CD8-positive, alpha-beta memory T cell (primary cell): ENCODE measurements around the gene DRG1. TPM values are rescaled to one million over a fixed set of nuclear protein-coding genes. Genes with fewer than 3 reads are reported as not detected.

ENCODE experiments used
- CTCF ChIA-PET: fragments of 350-600 bp; sonication (Branson Sonifier 250); formaldehyde crosslinking; loops from one replicate; lab custom pipeline; 2021; ENCODE audit warnings: antibody characterized with exemption; lab: Charles Lee
- POLR2A ChIA-PET: fragments of 350-600 bp; sonication (Branson Sonifier 250); formaldehyde crosslinking; loops from one replicate; lab custom pipeline; 2021; ENCODE audit warnings: antibody characterized with exemption; lab: Charles Lee
- DNase-seq, 5 donors: peaks; one replicate each; pipeline versions ENCODE4 v3.0.0 to v3.0.0-alpha.2; 2020 to 2022; ENCODE audit warnings: mixed read lengths in 1 of 5
- H3K27ac ChIP-seq: one replicate; pipeline ENCODE4 v1.7.0; 2013; ENCODE audit warnings: low read depth, mild to moderate bottlenecking, low read length, moderate library complexity
- H3K27me3 ChIP-seq: 2 replicates; pipeline ENCODE4 v1.7.0; 2013; ENCODE audit warnings: low read length, mild to moderate bottlenecking; ENCODE audit not compliant: insufficient read depth, poor library complexity, severe bottlenecking
- H3K36me3 ChIP-seq: 2 replicates; pipeline ENCODE4 v1.7.0; 2013; ENCODE audit warnings: mild to moderate bottlenecking, low read length, moderate library complexity; ENCODE audit not compliant: insufficient read depth
- H3K4me1 ChIP-seq: 2 replicates; pipeline ENCODE4 v1.7.0; 2013; ENCODE audit warnings: mild to moderate bottlenecking, low read length, moderate library complexity; ENCODE audit not compliant: insufficient read depth
- H3K4me3 ChIP-seq: 2 replicates; pipeline ENCODE4 v1.7.0; 2013; ENCODE audit warnings: mild to moderate bottlenecking, low read length
- H3K9me3 ChIP-seq: 2 replicates; pipeline ENCODE4 v1.7.0; 2013; ENCODE audit warnings: mild to moderate bottlenecking, low read length
- H3K27ac Mint-ChIP-seq, 8 donors: one replicate each; pipeline ENCODE4 v1.8.0; 2020 to 2021; ENCODE audit warnings: mixed read lengths in 8 of 8, mild to moderate bottlenecking in 6 of 8, inconsistent platforms in 3 of 8, moderate library complexity in 3 of 8
- H3K27me3 Mint-ChIP-seq, 2 donors: one replicate each; pipeline ENCODE4 v1.8.0; 2020 to 2021; ENCODE audit warnings: mixed read lengths in 2 of 2, mild to moderate bottlenecking in 1 of 2, moderate library complexity in 1 of 2
- H3K36me3 Mint-ChIP-seq, 3 donors: one replicate each; pipeline ENCODE4 v1.8.0; 2020 to 2021; ENCODE audit warnings: mixed read lengths in 3 of 3, inconsistent platforms in 1 of 3, mild to moderate bottlenecking in 1 of 3
- H3K4me1 Mint-ChIP-seq, 3 donors: one replicate each; pipeline ENCODE4 v1.8.0; 2020 to 2021; ENCODE audit warnings: mixed read lengths in 3 of 3, inconsistent platforms in 1 of 3, mild to moderate bottlenecking in 1 of 3
- H3K4me3 Mint-ChIP-seq, 7 donors: one replicate each; pipeline ENCODE4 v1.8.0; 2020 to 2021; ENCODE audit warnings: mixed read lengths in 7 of 7, mild to moderate bottlenecking in 6 of 7, moderate library complexity in 4 of 7, inconsistent platforms in 2 of 7
- H3K9me3 Mint-ChIP-seq, 5 donors: one replicate each; pipeline ENCODE4 v1.8.0; 2020 to 2022; ENCODE audit warnings: mixed read lengths in 5 of 5, mild to moderate bottlenecking in 3 of 5, moderate library complexity in 2 of 5, inconsistent platforms in 1 of 5
- polyA plus RNA-seq: library from polyadenylated mRNA; unstranded; fragments of 300-500 nt; fragmentation: Illumina TruSeq; gene quantifications from one replicate; pipeline ENCODE4 v1.2.3, GENCODE V29; 2021
- total RNA-seq, 2 experiments: library from RNA; stranded (reverse); gene quantifications; one replicate each; pipeline ENCODE4 v1.2.3, GENCODE V29; 2021

DRG1 gene
- 100 to 1,000 TPM; 115 to 117 TPM for total RNA-seq
- 70.1 TPM for polyA plus RNA-seq

- peak within 1 kb of the TSS; percentile 74 for H3K4me3 ChIP-seq
- peaks cover 20% of the 10 kb centered on the region for H3K4me1 ChIP-seq
- H3K9me3 Mint-ChIP-seq: peaks cover 0 to under 1% (median 0%) of the 10 kb centered on the region in 5 donors
- H3K27me3 Mint-ChIP-seq: peaks cover 2% of the 10 kb centered on the region in 2 donors
- DNase-seq: peak; percentile 94 to 97 (median 95)
- peaks cover 8% of the 10 kb centered on the region for H3K36me3 ChIP-seq
- H3K36me3 Mint-ChIP-seq: peaks cover under 1 to 38% (median 11%) of the 10 kb centered on the region in 3 donors
- POLR2A ChIA-PET: interaction anchor here (0.6 to 2.1 kb wide), 3 partner anchors 54 to 231 kb away, joined by 4 to 13 read pairs (median 4); partner anchors contain the start of gene PATZ1
- CTCF ChIA-PET: interaction anchor here (1.3 kb wide), 1 partner anchor 51 kb away, joined by 3 read pairs; no protein-coding TSS in a partner anchor
- peak within 1 kb of the TSS; percentile 95 to 99 (median 96) for H3K4me3 Mint-ChIP-seq
- no peaks in the 10 kb centered on the region for H3K9me3 ChIP-seq
- peak within 1 kb of the TSS; percentile 80 for H3K27ac ChIP-seq
- H3K27me3 ChIP-seq: no peaks in the 10 kb centered on the region
- peak within 1 kb of the TSS; percentile 94 to 99 (median 96) for H3K27ac Mint-ChIP-seq
- peaks cover 23 to 32% (median 30%) of the 10 kb centered on the region in 3 donors for H3K4me1 Mint-ChIP-seq
Measured at GRCh38 chr22:31399211-31400022, at the start of gene DRG1. TSS of gene DRG1 (plus strand) at chr22:31399604. CDS start at chr22:31399684, 80 bp downstream.

- Histone ChIP-seq H3K4me1 (peaks cover 5% of the 10 kb centered on the region), H3K9me3 (no peaks in the 10 kb centered on the region), H3K27ac (no peak overlapping the region), H3K36me3 (no peaks in the 10 kb centered on the region), H3K4me3 (no peak overlapping the region), H3K27me3 (no peaks in the 10 kb centered on the region)
- H3K27me3 Mint-ChIP-seq: no peaks in the 10 kb centered on the region
- H3K9me3 Mint-ChIP-seq: no peaks in the 10 kb centered on the region
- H3K36me3 Mint-ChIP-seq: peaks cover 0 to 6% (median 0%) of the 10 kb centered on the region in 3 donors
- CTCF ChIA-PET: no interaction called here
- H3K4me3 Mint-ChIP-seq: peak overlapping the region in 2 of 7 donors; percentile 23 to 74
- POLR2A ChIA-PET: no interaction called here
- H3K4me1 Mint-ChIP-seq: peaks cover 5 to 15% (median 6%) of the 10 kb centered on the region in 3 donors
- no peak for DNase-seq
- H3K27ac Mint-ChIP-seq: peak overlapping the region in 1 of 8 donors; percentile 77
Measured at GRCh38 chr22:31349960-31350359, 49.4 kb upstream of the DRG1 start.

GRCh38 chr22:31350410-31350863 lies 49.0 kb upstream of the DRG1 start:
- H3K27ac ChIP-seq: no peak overlapping the region
- no peak overlapping the region for H3K4me3 ChIP-seq
- no peaks in the 10 kb centered on the region for H3K9me3 Mint-ChIP-seq
- peaks cover 3% of the 10 kb centered on the region for H3K4me1 ChIP-seq
- H3K27me3 ChIP-seq: no peaks in the 10 kb centered on the region
- no peaks in the 10 kb centered on the region for H3K36me3 ChIP-seq
- no peak for DNase-seq
- ChIA-PET POLR2A (no interaction called here), CTCF (no interaction called here)
- H3K27me3 Mint-ChIP-seq: no peaks in the 10 kb centered on the region
- H3K9me3 ChIP-seq: no peaks in the 10 kb centered on the region
- peaks cover 0 to 2% (median 0%) of the 10 kb centered on the region in 3 donors for H3K36me3 Mint-ChIP-seq
- peak overlapping the region in 1 of 7 donors; percentile 74 for H3K4me3 Mint-ChIP-seq
- H3K4me1 Mint-ChIP-seq: peaks cover 4 to 10% (median 4%) of the 10 kb centered on the region in 3 donors
- peak overlapping the region in 1 of 8 donors; percentile 77 for H3K27ac Mint-ChIP-seq

GRCh38 chr22:31354515-31354914 lies 44.9 kb upstream of the DRG1 start:
- ChIA-PET CTCF (no interaction called here), POLR2A (interaction anchor here (0.7 kb wide), 1 partner anchor 273 kb away, joined by 3 read pairs; no protein-coding TSS in a partner anchor)
- Mint-ChIP-seq H3K27ac (no peak overlapping the region), H3K4me1 (no peaks in the 10 kb centered on the region), H3K27me3 (peaks cover 0 to 3% of the 10 kb centered on the region in 2 donors), H3K4me3 (no peak overlapping the region), H3K9me3 (no peaks in the 10 kb centered on the region), H3K36me3 (no peaks in the 10 kb centered on the region)
- H3K36me3 ChIP-seq: no peaks in the 10 kb centered on the region
- H3K4me3 ChIP-seq: no peak overlapping the region
- H3K27ac ChIP-seq: no peak overlapping the region
- H3K9me3 ChIP-seq: no peaks in the 10 kb centered on the region
- no peaks in the 10 kb centered on the region for H3K4me1 ChIP-seq
- H3K27me3 ChIP-seq: no peaks in the 10 kb centered on the region
- DNase-seq: no peak

GRCh38 chr22:31360029-31360428 lies 39.4 kb upstream of the DRG1 start:
- H3K27me3 Mint-ChIP-seq: peaks cover 0 to 3% of the 10 kb centered on the region in 2 donors
- H3K4me3 Mint-ChIP-seq: no peak overlapping the region
- Histone ChIP-seq H3K9me3 (no peaks in the 10 kb centered on the region), H3K27ac (no peak overlapping the region), H3K4me3 (no peak overlapping the region), H3K36me3 (no peaks in the 10 kb centered on the region), H3K27me3 (no peaks in the 10 kb centered on the region), H3K4me1 (no peaks in the 10 kb centered on the region)
- ChIA-PET POLR2A (no interaction called here), CTCF (no interaction called here)
- no peak for DNase-seq
- peaks cover 0 to 1% (median 0%) of the 10 kb centered on the region in 3 donors for H3K36me3 Mint-ChIP-seq
- no peak overlapping the region for H3K27ac Mint-ChIP-seq
- H3K9me3 Mint-ChIP-seq: no peaks in the 10 kb centered on the region
- no peaks in the 10 kb centered on the region for H3K4me1 Mint-ChIP-seq

- Mint-ChIP-seq H3K27ac (no peak overlapping the region), H3K27me3 (peaks cover 0 to 3% of the 10 kb centered on the region in 2 donors), H3K36me3 (peaks cover 0 to 1% (median 0%) of the 10 kb centered on the region in 3 donors), H3K4me3 (no peak overlapping the region), H3K4me1 (no peaks in the 10 kb centered on the region), H3K9me3 (no peaks in the 10 kb centered on the region)
- H3K36me3 ChIP-seq: no peaks in the 10 kb centered on the region
- H3K4me1 ChIP-seq: no peaks in the 10 kb centered on the region
- H3K27ac ChIP-seq: no peak overlapping the region
- POLR2A ChIA-PET: no interaction called here
- H3K4me3 ChIP-seq: no peak overlapping the region
- no peak for DNase-seq
- no peaks in the 10 kb centered on the region for H3K9me3 ChIP-seq
- H3K27me3 ChIP-seq: no peaks in the 10 kb centered on the region
- CTCF ChIA-PET: no interaction called here
Measured at GRCh38 chr22:31361743-31362142, 37.7 kb upstream of the DRG1 start.

GRCh38 chr22:31363885-31364465 lies 35.4 kb upstream of the DRG1 start:
- Histone ChIP-seq H3K4me1 (no peaks in the 10 kb centered on the region), H3K36me3 (no peaks in the 10 kb centered on the region), H3K27ac (no peak overlapping the region), H3K4me3 (no peak overlapping the region), H3K9me3 (no peaks in the 10 kb centered on the region), H3K27me3 (no peaks in the 10 kb centered on the region)
- Mint-ChIP-seq H3K9me3 (no peaks in the 10 kb centered on the region), H3K4me3 (no peak overlapping the region), H3K27me3 (no peaks in the 10 kb centered on the region), H3K4me1 (no peaks in the 10 kb centered on the region), H3K36me3 (peaks cover 0 to 1% (median 0%) of the 10 kb centered on the region in 3 donors), H3K27ac (no peak overlapping the region)
- CTCF ChIA-PET: no interaction called here
- POLR2A ChIA-PET: no interaction called here
- DNase-seq: no peak

- H3K4me1 ChIP-seq: no peaks in the 10 kb centered on the region
- Mint-ChIP-seq H3K4me3 (no peak overlapping the region), H3K4me1 (no peaks in the 10 kb centered on the region), H3K27me3 (no peaks in the 10 kb centered on the region), H3K27ac (no peak overlapping the region), H3K9me3 (no peaks in the 10 kb centered on the region), H3K36me3 (no peaks in the 10 kb centered on the region)
- H3K27me3 ChIP-seq: no peaks in the 10 kb centered on the region
- H3K9me3 ChIP-seq: no peaks in the 10 kb centered on the region
- no peaks in the 10 kb centered on the region for H3K36me3 ChIP-seq
- POLR2A ChIA-PET: no interaction called here
- no peak overlapping the region for H3K4me3 ChIP-seq
- DNase-seq: no peak
- H3K27ac ChIP-seq: no peak overlapping the region
- CTCF ChIA-PET: no interaction called here
Measured at GRCh38 chr22:31367426-31367825, 32.0 kb upstream of the DRG1 start.
